AML-193 (cell line): ENCODE data around the gene IL1A.
"Not testable (repeated sequence)": the region's sequence is repeated elsewhere in the genome, so short reads cannot be mapped to it uniquely, and the experiment has no call there.

Experiments used
- DNase-seq, 2 experiments: peaks; one replicate each; lab custom pipeline; 2025; lab: John Stamatoyannopoulos, UW

The IL1A gene, protein sequence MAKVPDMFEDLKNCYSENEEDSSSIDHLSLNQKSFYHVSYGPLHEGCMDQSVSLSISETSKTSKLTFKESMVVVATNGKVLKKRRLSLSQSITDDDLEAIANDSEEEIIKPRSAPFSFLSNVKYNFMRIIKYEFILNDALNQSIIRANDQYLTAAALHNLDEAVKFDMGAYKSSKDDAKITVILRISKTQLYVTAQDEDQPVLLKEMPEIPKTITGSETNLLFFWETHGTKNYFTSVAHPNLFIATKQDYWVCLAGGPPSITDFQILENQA

DNA sequence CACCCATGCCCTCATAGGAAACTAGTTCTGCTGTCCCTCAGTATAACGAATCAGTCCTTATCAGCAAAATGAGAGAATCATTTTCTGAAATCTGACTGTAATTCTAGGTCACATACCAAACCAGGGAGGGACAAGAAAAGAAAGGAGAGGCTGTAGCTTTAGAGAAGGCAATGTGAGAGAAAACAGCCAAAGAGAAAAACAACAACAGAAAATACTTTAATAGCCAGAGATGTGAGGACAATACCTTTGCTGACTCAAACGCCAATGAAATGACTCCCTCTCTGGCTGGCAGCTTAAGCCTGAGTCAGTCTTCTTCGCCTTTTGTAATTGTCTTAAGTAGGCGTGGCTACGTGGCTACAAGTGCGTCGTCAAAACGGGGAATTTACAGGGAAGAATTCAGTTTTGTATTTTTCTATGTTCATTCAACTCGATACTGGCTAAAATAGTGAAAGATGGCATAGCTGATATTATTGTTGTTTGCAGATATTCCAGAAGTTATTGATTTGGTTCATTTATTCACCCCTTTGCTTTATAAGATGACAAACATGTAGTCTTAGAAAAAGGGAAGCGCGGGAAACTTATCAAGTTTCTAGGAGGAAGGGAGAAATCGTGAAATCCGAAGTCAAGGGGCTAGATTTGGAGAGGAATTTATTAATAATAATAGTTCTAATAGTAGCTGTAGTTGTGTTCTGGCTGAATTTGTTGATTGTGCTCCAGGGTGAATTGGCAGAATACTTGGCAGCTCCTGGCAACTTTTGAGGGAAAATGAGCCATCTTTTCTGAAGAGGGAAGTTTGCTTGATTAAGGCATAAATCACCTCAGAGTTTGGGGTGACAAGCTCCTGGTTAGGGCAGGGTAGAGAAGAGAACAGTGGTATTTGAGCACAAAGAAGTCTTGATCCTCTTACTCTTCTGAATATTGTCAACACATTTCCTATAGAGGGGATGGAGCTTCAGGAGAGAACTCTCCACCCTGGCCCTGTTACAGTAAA is at the start of gene IL1A:
IL1A (minus strand) TSS at position 295 of the 991 bp plus-strand sequence. CDS start 723 bp downstream, outside the sequence.
- DNase-seq, result no peak

GRCh38 chr2:112833976-112834375 is 49.7 kb upstream of the IL1A start:
- DNase-seq, result no peak

GRCh38 chr2:112833639-112833931 is 49.3 kb upstream of the IL1A start:
- DNase-seq, result not testable (repeated sequence)

- no peak for DNase-seq
Observed at GRCh38 chr2:112832841-112833638, 48.7 kb upstream of the IL1A start.

GRCh38 chr2:112831946-112832840 is 47.9 kb upstream of the IL1A start:
- DNase-seq, result peak; percentile 12 to 50

- DNase-seq, result no peak
Observed at GRCh38 chr2:112831513-112831845, 47.2 kb upstream of the IL1A start.

DNA sequence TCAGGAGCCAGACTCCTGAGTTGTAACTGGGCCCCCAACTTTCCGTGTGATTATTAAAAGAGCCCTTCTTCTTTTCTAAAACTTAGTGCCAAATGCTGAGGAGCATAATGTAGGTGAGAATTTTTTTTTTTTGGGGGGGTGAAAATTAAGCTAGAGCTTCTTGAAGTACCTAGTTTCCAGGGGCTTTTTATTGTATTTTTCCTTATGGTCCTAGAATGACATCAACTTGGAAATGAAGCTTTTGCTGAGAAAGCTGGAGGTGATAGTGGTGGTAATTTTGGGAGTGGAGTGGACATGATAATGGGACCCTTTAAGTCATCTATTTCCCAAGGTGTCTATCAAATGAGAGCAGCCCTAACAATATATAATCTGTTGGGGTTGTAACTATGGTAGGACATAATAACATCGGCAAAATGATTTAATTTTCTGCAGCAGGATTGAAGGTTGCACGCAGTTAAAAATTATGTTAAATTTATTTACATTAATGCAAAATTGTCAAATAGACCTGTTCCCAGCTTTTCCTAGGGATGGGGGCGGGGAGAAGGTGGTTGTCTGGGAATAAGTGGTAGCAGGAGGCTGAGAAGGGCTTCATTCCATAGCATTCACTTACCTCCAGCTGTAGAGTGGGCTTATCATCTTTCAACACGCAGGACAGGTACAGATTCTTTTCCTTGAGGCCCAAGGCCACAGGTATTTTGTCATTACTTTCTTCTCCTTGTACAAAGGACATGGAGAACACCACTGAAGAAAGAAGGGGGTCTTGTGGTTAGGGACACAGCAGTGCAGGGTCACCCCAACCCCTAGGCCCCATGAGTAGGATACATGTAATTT is 46.6 kb upstream of the IL1A start:
- no peak for DNase-seq

- DNase-seq, result no peak
Observed at GRCh38 chr2:112829961-112830681, 45.8 kb upstream of the IL1A start.

- DNase-seq, result no peak
Observed at GRCh38 chr2:112829101-112829960, 45.0 kb upstream of the IL1A start.

- no peak for DNase-seq
Observed at GRCh38 chr2:112828251-112828691, 44.0 kb upstream of the IL1A start.

DNA sequence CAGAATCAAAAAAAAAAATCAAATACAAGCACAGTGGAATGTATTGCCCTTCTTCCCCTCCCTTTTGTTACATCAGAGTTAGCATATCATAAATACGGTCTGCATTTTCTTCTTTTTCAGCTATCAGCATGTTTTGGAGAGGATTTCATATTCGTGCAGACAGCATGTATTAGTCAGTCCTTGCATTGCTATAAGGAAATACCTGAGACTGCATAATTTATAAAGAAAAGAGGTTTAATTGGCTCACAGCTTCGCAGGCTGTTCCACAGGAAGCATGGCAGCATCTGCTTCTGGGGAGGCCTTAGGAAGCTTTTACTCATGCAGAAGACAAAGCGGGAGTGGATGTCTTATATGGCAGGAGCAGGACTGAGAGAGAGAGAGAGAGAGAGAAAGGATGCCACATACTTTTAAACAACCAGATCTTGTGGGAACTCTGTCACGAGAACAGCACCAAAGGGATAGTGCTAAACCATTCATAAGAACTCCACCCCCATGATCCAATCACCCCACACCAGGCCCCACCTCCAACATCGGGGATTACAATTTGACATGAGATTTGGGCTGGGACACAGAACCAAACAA is 43.4 kb upstream of the IL1A start:
- DNase-seq, result no peak

GRCh38 chr2:112827009-112827408 is 42.7 kb upstream of the IL1A start:
- DNase-seq, result no peak

DNA sequence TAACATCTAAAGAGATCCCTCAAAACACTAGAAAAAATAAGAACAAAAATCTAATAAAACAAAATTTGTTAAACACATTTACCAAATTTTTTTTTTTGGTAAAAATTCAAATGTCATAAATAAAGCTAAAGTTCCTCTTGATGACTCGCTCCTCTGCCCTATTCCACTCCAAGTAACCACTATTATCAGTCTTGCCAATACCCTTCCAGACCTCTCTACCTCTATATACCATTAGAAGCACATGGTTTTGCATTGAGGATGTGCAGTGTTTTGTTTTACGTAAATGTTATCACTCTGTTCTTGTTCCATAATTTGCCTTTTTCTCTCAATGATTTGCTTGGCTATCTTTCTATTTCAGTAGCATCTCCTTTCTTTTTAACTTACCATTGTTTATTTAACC is 41.4 kb upstream of the IL1A start:
- no peak for DNase-seq

DNA sequence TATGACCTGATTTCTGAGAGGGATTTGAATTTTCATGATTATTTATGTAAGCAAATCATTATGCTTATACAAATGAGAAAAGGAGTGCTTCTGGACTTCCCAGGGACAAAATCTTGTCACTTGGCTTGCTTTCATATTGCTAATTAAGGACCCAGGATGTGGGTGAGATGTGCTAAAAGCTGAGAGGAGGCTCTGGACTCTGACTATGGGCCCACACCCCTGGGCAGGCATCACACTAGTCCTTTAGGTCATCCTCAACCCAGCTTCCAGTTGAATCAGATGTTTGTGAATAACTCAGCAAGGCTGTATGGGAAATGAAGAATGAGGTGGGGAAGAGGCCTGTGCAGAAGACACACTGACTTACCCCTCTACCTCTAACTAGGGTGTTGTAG is 40.4 kb upstream of the IL1A start:
- no peak for DNase-seq

- peak in 1 of 2 experiments; percentile 22 for DNase-seq
Observed at GRCh38 chr2:112821682-112822081, 37.4 kb upstream of the IL1A start.

DNA sequence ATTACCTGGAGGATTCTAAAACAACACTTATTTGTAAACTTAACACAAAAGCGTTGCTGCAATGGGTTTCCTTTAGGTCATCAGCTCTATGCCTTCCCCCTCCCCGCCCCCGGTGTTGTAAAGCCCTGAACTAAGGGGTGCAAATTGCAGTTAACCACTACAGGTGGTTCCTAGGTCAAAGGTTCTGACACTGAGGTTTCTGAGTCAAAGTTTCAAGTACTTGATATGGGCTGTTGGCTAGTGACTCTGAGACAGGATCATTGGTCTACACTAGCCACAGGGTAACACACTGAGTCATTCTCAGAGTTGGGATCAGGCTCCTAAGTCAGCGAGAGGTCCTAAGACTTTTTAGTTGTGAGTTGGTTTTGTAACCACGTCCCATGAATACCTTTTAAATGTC is 36.8 kb upstream of the IL1A start:
- no peak for DNase-seq

GRCh38 chr2:112820343-112820742 is 36.0 kb upstream of the IL1A start:
- DNase-seq, result no peak

DNA sequence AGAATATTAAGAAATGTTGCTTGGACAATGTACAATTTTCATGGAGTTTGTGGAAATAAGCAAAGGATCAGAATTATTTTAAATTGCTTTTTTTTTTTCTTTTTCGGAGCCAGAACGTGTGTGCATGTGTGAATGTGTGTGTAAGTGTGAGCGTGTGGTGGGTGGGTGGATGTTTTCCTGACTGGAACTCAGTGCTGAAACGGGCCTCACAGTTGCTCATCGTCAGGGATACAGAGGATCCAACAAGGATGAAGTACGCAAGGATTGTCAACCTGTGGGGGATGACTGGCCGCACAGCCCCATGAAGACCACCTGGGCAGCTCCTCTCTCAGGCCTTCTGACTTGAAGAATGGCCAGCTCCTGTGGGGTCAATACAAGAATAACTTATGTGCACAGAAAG is 34.8 kb upstream of the IL1A start:
- no peak for DNase-seq
